G401 (cell line): Measurements from ENCODE around the gene RGS2. TPM values are rescaled to one million over a fixed set of nuclear protein-coding genes. Genes with fewer than 3 reads are reported as not detected.
A peak's percentile ranks its signal among the peaks of the same experiment; 100 is the strongest.

Experiments used
- DNase-seq: peaks from one replicate; pipeline ENCODE4 v3.0.0-alpha.2; 2015; ENCODE audit warnings: low spot score
- in situ Hi-C: cut with HindIII; loops from 2 replicates; pipeline ENCODE4 v1.10.0; 2016; ENCODE audit warnings: low sequenced_read_pairs, mixed read lengths
- total RNA-seq: library from RNA; depleted of rRNA; stranded (reverse); fragments of >200 nt; shearing (Covaris generic); gene quantifications from 2 replicates; pipeline ENCODE4 v1.2.3, GENCODE V29; 2014

RGS2 gene
- total RNA-seq, 1 experiment from 2014 or later: 40.3 TPM

DNA sequence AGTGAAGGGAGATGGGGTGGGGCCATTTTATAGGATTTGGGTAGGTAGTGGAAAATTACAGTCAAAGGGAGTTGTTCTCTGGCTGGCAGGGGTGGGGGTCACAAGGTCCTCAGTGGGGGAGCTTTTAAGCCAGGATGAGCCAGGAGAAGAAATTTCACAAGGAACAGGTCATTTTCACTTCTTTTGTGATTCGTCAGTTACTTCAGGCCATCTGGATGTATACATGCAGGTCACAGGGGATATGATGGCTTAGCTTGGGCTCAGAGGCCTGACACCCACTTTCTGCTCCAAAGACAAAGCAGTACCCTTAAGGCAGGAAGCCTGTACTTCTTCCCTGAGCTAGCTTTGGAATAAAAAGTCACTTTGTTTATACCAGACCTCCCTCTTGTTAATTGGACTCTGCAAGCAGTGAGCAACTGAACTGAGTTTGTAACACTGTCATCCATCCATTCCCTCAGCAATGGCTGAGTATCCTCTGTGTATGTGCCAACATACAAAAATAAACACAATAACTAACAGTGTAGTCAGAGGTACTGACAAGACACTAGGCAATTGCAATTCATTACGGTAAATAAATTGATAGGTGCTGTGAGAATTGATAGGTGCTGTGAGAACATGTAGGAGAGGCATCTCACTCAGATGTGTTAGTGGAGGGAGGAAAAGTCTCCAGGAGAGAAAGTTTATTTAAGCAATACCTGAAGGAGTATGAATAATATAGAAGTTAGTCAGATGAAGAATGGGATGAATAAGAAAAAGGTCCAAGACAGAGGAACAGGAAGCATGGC is 14.7 kb upstream of the RGS2 start:
- in situ Hi-C loops: no loop called here
- DNase-seq: no peak

DNA sequence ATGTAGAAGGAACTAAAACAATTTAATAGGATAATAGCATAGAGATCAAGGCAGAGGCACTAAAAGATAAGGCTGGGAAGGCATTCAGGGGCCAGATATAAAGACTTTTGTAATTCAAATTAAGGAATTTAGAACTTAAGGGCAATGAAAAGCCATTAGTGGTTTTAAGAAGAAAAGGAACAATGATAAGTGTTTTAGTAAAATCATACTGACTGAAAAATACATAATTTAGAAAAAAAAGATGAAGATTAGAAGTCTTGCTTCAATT is 14.1 kb upstream of the RGS2 start:
- in situ Hi-C loops: no loop called here
- DNase-seq: no peak

DNA sequence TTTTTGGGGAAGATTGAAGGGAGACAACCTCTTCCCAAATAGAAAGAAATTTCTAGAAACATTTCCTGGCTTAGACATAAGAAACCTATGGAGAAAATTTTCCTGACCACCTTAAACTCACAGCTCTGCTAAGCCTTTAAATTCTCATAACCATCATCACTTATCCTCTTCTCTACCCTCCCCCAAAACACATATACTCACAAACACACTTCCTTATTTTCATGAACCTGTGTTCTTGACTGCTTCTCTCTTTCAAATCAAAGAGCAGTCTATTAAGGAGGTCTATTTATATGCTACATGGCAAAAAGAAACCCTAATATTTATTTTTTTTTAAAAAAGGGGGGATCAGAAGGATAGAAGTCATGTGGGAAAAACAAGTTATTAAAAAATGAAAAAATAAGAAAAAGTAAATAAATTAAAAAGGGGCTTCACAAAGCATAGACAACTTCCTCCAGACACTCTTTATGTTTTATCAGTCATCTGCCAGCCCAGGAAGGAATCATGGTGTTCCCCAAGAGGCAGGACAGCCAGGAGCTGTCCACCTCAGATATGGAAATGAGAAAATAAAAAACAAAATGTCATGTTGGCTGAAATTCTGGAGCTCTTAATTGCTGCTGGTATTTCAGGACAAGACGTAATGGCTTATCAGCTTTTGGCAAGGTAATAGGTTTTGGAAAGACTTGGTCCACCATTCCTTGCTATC is 12.8 kb upstream of the RGS2 start:
- no peak for DNase-seq
- in situ Hi-C loops: no loop called here

DNA sequence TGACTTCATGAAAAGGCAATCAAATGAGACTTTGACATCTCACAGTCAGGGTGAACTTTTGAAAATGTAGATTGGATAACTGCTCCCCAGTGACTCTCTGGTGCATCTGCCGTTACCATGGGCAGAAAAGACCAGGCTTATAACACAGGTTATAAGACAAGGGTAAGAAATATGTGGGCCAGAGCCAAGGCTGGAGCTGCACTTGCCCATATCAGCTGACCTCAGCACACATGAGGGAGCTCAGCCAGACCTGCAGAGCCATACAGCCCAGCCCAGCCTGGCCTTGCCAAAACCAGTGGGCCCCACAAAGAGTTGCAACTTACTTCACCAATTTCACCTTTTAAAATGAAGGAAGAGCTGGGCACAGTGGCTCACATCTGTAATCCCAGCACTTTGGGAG is 11.7 kb upstream of the RGS2 start:
- in situ Hi-C loops: no loop called here
- DNase-seq: no peak

DNA sequence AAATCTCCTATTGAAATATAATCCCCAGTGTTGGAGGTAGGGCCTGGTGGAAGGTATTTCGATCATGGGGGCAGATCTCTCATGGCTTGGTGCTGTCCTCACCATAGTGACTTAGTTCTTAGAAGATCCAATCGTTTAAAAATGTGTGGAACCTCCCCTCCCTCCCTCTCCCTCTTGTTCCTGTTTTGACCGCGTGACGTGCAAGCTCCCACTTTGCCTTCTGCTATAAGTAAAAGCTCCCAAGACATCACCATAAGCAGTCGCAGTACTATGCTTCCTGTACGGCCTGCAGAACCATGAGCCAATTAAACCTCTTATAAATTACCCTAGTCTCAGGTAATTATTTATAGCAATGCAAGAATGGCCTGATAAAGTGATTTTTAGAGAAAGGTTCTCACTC is 10.9 kb upstream of the RGS2 start:
- in situ Hi-C loops: no loop called here
- DNase-seq: no peak

DNA sequence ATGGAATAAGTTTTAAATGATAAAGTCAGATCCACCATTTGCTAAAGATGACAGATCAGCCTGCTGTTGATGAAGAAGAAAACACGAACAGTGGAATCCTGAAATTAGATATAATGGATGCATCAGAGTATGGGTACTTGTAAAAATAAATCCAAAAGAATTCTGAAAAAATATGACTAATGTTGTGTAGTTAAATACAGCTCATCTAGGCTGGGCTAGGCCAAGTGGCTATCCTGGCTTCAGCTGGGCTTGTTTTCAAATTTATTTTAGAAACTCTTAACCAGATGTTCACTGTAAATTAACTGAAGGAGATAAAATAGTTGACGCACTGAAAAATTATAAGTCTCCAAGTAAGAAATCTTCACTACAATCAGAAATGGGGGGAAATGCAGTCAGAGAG is 7.4 kb upstream of the RGS2 start:
- DNase-seq: no peak
- in situ Hi-C loops: loop anchor here (25.0 kb wide), 1 partner anchor 211 kb away; no protein-coding TSS in a partner anchor

DNA sequence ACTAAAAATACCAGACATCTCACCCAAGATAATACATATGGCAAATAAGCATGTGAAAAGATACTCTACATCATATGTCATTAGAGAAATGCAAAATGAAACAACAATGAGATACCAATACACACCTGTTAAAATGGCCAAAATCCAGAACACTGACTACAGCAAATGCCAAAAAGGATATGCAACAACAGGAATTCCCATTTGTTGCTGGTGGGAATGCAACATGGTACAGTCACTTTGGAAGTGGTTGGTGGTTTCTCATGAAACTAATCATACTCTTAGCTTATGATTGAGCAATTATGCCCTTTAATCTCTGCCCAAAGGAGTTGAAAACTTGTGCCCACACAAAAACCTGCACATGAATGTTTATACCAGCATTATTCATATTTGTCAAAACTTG is 6.4 kb upstream of the RGS2 start:
- DNase-seq: no peak
- in situ Hi-C loops: loop anchor here (25.0 kb wide), 1 partner anchor 210 kb away; no protein-coding TSS in a partner anchor

DNA sequence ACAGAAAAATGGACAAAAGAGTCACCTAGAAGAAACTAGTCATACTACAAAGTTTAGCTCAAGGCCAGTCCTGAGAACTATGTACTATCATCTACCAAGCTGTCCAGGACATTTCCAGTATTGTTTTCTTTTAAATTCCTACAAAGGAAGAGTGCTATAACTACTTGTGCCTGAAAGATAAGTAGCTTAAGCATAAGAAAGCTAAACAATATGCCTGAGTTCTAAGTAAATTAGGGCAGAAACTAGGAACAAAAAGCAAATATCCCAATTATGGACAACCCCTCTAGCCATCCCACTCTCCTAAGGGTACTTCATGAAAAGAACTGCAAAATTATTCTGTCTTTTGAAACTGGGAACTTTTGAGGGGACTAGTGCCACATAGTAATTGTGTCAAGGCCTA is 5.3 kb upstream of the RGS2 start:
- DNase-seq: no peak
- in situ Hi-C loops: loop anchor here (25.0 kb wide), 1 partner anchor 209 kb away; no protein-coding TSS in a partner anchor

DNA sequence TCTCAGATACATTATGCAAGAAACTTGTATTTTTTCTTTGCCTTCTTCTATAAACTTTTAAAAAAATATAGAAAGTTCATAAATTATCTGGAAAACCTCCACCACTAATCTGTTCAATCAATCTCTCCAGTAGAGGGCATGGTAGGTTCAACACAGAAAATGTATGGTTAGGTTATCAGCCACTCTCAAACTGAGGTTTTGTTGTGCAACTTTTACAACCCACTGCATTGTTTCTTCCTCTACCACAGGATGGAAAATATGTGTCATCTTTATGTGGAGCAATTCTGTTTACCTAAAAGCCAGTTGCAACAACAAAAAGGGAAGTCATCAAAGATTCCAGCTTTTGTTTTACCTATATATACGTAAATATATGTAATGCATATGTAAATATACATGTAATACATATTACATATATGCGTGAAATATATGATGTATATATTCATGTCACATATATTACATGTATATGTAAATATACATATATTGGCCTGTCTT is 3.0 kb upstream of the RGS2 start:
- in situ Hi-C loops: loop anchor here (25.0 kb wide), 1 partner anchor 206 kb away; no protein-coding TSS in a partner anchor
- peak; percentile 26 for DNase-seq

DNA sequence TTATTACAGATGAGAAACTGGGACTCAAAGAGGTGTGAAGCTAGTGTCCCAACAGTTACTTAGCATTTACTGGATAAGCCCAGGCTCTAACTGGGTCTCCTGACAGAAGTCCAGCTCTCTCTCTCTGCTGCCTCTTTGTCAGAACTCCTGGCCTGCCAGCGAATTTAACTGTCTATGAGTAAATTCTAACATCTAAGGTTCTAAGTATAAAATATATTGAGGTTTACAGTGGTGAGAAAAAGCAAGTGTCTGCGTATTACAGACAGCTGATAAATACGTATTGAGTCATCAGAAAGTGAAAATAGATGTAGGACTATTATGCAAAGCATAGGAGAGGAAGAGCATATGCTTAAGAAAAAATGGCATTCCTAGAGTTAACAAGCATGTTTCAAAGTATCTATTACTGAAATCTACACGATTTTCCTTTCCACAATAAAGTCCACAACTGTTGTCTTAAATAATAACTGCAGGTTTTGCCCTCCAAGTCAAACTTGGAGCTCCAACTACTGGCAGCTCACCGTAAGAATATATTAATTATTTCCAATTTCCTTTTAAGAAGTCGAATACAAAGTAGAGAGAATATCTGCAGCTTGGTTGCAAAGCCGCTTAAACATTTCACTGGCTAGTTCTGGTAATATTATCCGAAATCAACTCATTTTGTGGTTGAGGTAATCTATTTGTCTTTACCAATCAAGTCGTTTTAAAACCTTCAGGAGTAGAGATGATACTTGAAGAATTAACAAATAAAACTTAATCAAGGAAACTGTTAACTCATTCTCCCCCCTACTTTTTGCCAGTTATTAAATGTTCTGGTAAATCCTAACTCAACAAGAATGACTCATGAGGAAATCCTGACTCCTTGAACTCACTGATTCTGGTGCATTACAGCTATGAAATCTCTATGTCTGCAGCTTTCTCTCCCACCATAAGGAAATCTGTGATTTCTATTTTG is 1.4 kb upstream of the RGS2 start:
- DNase-seq: peak; percentile 41
- in situ Hi-C loops: loop anchor here (25.0 kb wide), 1 partner anchor 205 kb away; no protein-coding TSS in a partner anchor

DNA sequence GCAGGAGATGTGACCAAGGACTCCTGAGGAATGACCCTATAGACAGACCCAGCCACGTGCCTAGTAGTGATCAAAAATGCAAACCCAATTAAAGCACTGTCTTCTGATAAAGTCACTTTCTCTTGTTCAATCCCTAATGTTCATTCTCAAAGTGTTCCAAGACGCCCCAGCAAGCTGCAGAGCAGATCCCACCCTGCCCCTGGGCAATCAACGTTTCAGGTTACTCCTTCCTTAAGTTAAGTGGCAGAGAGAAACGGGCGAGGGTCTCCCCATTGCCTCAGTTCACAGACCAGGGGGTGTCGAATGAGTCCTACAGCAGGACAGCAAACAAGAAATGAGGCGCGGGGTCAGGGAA is 699 bp upstream of the RGS2 start:
- no peak for DNase-seq
- in situ Hi-C loops: loop anchor here (25.0 kb wide), 1 partner anchor 204 kb away; no protein-coding TSS in a partner anchor

DNA sequence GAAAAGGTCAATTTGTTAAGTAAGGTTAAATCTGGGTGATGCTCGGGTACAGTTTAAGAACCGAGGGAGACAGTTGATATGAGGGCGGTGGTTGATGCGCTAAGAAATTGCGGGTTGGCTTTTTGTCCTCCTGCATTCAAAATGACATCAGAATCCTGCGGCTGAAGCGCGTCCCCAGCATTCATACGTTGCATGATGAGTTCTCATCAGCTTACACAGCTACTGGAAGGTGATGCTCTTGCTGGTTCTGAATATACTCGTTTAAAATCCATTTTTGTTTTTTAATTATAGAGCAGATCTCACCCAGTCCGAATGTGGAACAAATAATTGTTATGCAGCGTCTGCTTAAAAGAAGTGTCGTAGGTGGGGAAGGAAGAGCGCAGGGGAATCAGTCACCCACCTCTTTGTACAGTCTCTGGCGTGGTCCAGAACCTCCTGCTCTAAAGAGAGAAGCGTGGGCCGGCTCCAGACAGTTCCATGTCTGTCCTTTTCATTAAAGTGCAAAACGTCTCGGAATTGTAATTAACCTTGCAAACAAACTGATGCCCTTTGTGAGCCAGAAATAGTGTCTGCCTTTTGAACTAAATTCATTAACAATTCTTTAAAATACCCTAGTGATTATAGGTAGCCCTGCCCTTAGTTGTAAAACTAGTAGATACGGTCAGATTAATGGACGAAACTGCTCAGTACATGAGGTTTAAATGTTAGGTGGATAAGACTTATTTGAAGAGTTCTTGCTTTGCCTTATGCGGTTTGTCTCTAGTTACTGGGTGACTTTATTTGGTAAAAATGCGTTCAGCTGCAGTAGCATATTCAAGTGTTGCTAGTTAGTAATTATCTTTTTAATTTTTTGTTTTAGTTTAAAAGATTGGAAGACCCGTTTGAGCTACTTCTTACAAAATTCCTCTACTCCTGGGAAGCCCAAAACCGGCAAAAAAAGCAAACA is 741 bp downstream of the RGS2 start:
- in situ Hi-C loops: loop anchor here (25.0 kb wide), 1 partner anchor 203 kb away; no protein-coding TSS in a partner anchor
- peak; percentile 85 for DNase-seq

DNA sequence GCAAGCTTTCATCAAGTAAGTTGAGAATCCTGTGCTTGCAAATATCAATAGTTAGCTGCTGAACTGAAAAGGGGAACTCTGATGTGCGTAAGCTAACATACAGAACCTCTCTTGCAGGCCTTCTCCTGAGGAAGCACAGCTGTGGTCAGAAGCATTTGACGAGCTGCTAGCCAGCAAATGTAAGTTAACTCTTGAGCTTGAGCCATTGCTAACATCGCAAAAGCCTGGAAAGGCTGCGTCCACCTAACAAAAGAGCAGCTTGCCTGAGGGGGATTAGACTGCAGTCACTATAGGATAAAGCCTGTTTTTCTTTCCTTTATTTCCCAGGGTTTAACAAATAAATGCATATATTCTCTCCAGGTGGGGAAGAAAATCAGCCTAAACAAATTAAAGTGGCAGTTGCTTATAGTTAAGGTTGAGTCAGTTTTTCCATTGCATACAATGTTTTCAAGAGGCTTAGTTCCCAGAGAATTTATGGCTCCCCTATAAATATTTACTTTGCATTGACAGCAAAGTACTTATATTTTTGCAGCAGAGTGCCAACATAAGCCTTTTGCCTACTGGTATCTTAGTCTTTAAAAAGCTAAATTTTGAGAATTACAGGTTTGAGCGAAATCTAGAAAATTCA is 1.5 kb downstream of the RGS2 start:
- DNase-seq: peak; percentile 28
- in situ Hi-C loops: loop anchor here (25.0 kb wide), 1 partner anchor 202 kb away; no protein-coding TSS in a partner anchor

DNA sequence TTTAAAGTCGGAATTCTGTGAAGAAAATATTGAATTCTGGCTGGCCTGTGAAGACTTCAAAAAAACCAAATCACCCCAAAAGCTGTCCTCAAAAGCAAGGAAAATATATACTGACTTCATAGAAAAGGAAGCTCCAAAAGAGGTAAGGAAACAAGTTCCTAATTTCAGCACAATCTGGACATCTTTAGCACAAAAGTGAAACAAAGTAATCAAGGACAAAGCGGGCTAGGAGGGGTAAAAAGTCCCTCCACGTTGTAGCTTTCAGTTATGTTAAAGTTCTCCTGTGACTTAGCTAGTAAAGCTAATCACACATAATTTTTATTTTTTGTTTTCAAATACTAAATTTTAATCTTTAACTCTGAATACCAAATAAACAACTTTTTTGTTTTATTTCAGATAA is 2.2 kb downstream of the RGS2 start:
- in situ Hi-C loops: loop anchor here (25.0 kb wide), 1 partner anchor 201 kb away; no protein-coding TSS in a partner anchor
- no peak for DNase-seq

DNA sequence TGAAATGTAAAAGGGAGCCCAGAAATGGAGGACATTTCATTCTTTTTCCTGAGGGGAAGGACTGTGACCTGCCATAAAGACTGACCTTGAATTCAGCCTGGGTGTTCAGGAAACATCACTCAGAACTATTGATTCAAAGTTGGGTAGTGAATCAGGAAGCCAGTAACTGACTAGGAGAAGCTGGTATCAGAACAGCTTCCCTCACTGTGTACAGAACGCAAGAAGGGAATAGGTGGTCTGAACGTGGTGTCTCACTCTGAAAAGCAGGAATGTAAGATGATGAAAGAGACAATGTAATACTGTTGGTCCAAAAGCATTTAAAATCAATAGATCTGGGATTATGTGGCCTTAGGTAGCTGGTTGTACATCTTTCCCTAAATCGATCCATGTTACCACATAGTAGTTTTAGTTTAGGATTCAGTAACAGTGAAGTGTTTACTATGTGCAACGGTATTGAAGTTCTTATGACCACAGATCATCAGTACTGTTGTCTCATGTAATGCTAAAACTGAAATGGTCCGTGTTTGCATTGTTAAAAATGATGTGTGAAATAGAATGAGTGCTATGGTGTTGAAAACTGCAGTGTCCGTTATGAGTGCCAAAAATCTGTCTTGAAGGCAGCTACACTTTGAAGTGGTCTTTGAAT is 2.9 kb downstream of the RGS2 start:
- no peak for DNase-seq
- in situ Hi-C loops: loop anchor here (25.0 kb wide), 1 partner anchor 201 kb away; no protein-coding TSS in a partner anchor

DNA sequence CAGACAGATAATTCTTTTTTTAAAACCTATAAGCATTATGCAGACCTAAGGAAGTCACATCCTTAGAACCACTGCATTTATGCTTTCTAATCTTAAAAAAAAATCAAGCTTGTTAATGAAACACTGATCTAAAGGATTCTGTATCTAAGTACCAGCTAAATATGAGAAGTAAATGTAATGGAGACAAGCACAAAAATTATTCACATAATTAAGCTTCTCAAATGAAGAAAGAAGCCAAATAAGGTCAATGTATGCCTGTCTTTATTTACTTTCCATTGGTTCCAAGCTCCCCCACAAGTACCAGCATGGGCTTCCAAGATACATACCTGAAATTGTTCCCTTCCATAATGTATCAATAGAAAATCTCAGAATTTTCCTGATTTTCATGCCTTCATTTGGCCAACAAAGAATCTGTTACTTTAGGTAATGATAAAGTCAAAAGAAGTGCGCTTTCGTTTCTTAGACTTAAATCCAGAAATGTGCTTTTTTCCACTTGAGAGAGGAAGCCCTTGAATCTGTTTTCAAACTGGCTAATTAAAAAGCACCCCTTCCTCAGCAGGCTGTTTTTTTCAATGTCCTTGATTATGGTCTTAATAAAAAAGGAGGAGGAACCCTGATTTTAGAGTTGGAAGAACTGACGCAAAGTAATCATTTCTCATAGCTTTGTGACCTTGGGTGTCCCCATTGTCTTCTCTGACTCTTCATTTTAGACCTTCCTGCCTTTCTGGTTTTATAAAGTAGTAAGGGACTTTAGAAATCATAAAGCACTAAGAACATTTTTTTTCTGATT is 3.8 kb downstream of the RGS2 start:
- in situ Hi-C loops: loop anchor here (25.0 kb wide), 1 partner anchor 200 kb away; no protein-coding TSS in a partner anchor
- DNase-seq: no peak
